NCI-H774 (cell line): ENCODE measurements around the gene GHDC.
"Not testable (repeated sequence)": the region's sequence is repeated elsewhere in the genome, so short reads cannot be mapped to it uniquely, and the experiment has no call there.

Source experiments
- DNase-seq: peaks from one replicate; lab custom pipeline; 2025; lab: John Stamatoyannopoulos, UW

Gene GHDC

GRCh38 chr17:42155614-42156045, 38.7 kb downstream of the GHDC start:
- DNase-seq = no peak

GRCh38 chr17:42153919-42154742, 40.2 kb downstream of the GHDC start:
- DNase-seq = no peak

GRCh38 chr17:42146911-42147607, 47.2 kb downstream of the GHDC start:
- no peak for DNase-seq

GRCh38 chr17:42143138-42143537, 51.2 kb downstream of the GHDC start:
- not testable (repeated sequence) for DNase-seq

- no peak for DNase-seq
Observed at GRCh38 chr17:42142371-42142896, 51.9 kb downstream of the GHDC start.

- no peak for DNase-seq
Observed at GRCh38 chr17:42141382-42141781, 52.9 kb downstream of the GHDC start.

- DNase-seq = not testable (repeated sequence)
Observed at GRCh38 chr17:42140690-42141089, 53.6 kb downstream of the GHDC start.
